Spleen (tissue), 11 donors: ENCODE results near the gene CRYGN. TPM values are rescaled to one million over a fixed set of nuclear protein-coding genes. Genes with fewer than 3 reads are reported as not detected.

Experiments used
- DNase-seq: peaks from one replicate; pipeline ENCODE4 v3.0.0-alpha.2; 2020
- H3K27ac ChIP-seq, 8 donors: fragments of 200-600 bp; sonication (generic) in 7 of 8; 1 replicate in 4 of 8; 2 replicates in 4 of 8; pipeline versions ENCODE4 v1.5.0 to v1.8.0; 2016 to 2021; ENCODE audit warnings: inconsistent platforms in 4 of 8, mild to moderate bottlenecking in 4 of 8, moderate library complexity in 1 of 8
- H3K27me3 ChIP-seq, 7 donors: fragments of 200-600 bp; sonication (generic) in 6 of 7; replicated peaks in 1 of 7; 1 replicate in 4 of 7; 2 replicates in 3 of 7; pipeline versions ENCODE4 v1.5.0 to v1.8.0; 2016 to 2021; ENCODE audit warnings: inconsistent platforms in 3 of 7, mild to moderate bottlenecking in 1 of 7
- H3K36me3 ChIP-seq, 6 donors: fragments of 200-600 bp; sonication (generic) in 5 of 6; 1 replicate in 4 of 6; 2 replicates in 2 of 6; pipeline versions ENCODE4 v1.5.0 to v1.8.0; 2016 to 2021; ENCODE audit warnings: inconsistent platforms in 2 of 6
- H3K4me1 ChIP-seq, 6 donors: fragments of 200-600 bp; sonication (generic) in 5 of 6; 1 replicate in 3 of 6; 2 replicates in 3 of 6; pipeline versions ENCODE4 v1.5.0 to v1.8.0; 2016 to 2021; ENCODE audit warnings: inconsistent platforms in 3 of 6
- H3K4me3 ChIP-seq, 8 donors: fragments of 200-600 bp; sonication (generic) in 7 of 8; 1 replicate in 4 of 8; 2 replicates in 4 of 8; pipeline versions ENCODE4 v1.5.0 to v1.8.0; 2016 to 2021; ENCODE audit warnings: inconsistent platforms in 4 of 8, mild to moderate bottlenecking in 4 of 8, moderate library complexity in 2 of 8
- H3K9me3 ChIP-seq, 8 donors: fragments of 200-600 bp; sonication (generic) in 7 of 8; 1 replicate in 4 of 8; 2 replicates in 4 of 8; pipeline versions ENCODE4 v1.5.0 to v1.8.0; 2016 to 2021; ENCODE audit warnings: inconsistent platforms in 4 of 8
- CTCF ChIP-seq, 11 experiments: fragments of 200-600 bp in 7 of 11; fragments of 450-650 bp in 4 of 11; sonication (generic) in 4 of 11; IDR thresholded peaks in 8 of 11; conservative IDR thresholded peaks in 3 of 11; 1 replicate in 7 of 11; 2 replicates in 4 of 11; pipeline versions ENCODE4 v1.4.0 to v1.8.0; 2016 to 2021; ENCODE audit warnings: antibody characterized with exemption in 11 of 11, inconsistent platforms in 4 of 11, mild to moderate bottlenecking in 1 of 11
- POLR2A ChIP-seq, 3 donors: fragments of 450-650 bp; IDR thresholded peaks; one replicate each; pipeline ENCODE4 v1.5.1; 2017; ENCODE audit warnings: antibody characterized with exemption in 3 of 3, mild to moderate bottlenecking in 1 of 3
- POLR2AphosphoS5 ChIP-seq, 3 donors: sonication (generic); formaldehyde crosslinking; IDR thresholded peaks; one replicate each; pipeline ENCODE4 v1.5.1; 2017; ENCODE audit warnings: antibody characterized with exemption in 3 of 3
- WGBS, 5 donors: extraction: QIAGEN DNeasy Blood & Tissue Kit in 3 of 5; methylation state at CpG; one replicate each; pipeline versions ENCODE4 v1.1.5 to v1.1.7; 2013 to 2018; 5-methylcytosine and 5-hydroxymethylcytosine counted together
- intact Hi-C: fragments of 100-400 bp; cut with DNase I; formaldehyde crosslinking; loops from one replicate; pipeline ENCODE4 v1.15.0; 2023; ENCODE audit warnings: low total_unique reads
- polyA plus RNA-seq, 3 donors: library from polyadenylated mRNA; stranded (reverse); fragments of 200-250 nt; gene quantifications; one replicate each; pipeline ENCODE4 v1.2.1, GENCODE V29; 2013
- total RNA-seq, 7 donors: library from RNA; depleted of rRNA in 3 of 7; stranded (reverse); fragments of >200 nt in 3 of 7; fragmentation: NEBNext Ultra II Directional in 4 of 7; extraction: Animal tissue kit (Norgen Biotek cat#: 25700) in 4 of 7; gene quantifications; one replicate each; pipeline versions ENCODE4 v1.1.0 to v1.2.1, GENCODE V29; 2016 to 2021
- donor health status: healthy with polysubstance abuse.
- donor health status: DM: no; HTN: no; CAD: no; lungs with moderate emphysema.
- donor health status: DM: no; HTN: no; CAD: no.
- donor health status: Bipolar disorder and iron deficiency.
- donor health status: healthy.
- donor health status: DM: no; HTN: no; CAD: no.
- donor health status: DM: yes; HTN: yes; CAD: no.

The CRYGN gene
- total and polyA plus RNA-seq, 10 donors: 0.17 to 2.5 (median 0.32) TPM; not detected in 1

DNA sequence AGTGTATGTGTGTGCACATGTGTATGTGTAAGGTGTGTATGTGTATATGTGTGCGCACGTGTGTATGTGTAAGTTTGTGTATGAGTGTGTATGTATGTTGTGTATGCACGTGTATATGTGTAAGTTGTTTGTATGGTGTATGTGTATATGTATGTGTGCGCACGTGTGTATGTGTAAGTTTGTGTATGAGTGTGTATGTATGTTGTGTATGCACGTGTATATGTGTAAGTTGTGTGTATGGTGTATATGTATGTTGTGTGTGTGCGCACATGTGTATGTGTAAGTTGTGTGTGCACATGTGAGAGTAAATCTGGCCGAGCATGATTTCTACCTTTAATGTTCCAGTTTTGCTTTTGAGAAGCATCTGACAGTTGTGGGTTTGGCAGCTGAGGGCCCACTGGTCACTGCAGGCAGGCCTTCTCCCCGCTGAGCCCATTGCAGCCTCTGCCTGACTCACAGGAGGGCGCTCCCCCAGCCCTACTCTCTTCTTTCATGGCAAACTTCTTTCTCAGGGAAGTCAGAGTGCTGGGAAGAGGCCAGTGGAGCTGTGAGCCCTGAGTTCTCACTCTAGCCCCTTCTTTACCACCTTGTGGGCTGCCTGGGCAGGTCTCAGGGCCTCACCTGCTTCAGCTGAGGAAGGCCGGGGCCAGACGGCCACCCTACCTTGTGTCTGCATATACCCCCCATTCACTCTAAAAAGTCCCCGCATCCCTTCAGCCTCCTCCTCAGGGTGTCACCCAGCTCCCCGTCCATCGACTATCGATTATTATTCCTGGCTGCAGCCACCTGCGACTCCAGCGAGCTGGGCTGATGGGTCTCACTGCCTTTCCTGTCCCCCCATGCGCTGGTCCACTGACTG, 41.3 kb downstream of the CRYGN start:
- Histone ChIP-seq H3K36me3 (peaks cover 0 to 4% (median 0%) of the 10 kb centered on the region in 6 donors), H3K4me3 (no peak overlapping the region), H3K27ac (peak overlapping the region in 5 of 8 donors; percentile 12 to 76 (median 59)), H3K27me3 (no peaks in the 10 kb centered on the region), H3K4me1 (peaks cover 3 to 82% (median 36%) of the 10 kb centered on the region in 6 donors), H3K9me3 (peaks cover 0 to 8% (median 0%) of the 10 kb centered on the region in 8 donors)
- intact Hi-C loops: no loop called here
- peak; percentile 58 for DNase-seq
- TF ChIP-seq CTCF (IDR thresholded peaks at IDR 0.05 in 8 of 11, conservative IDR thresholded peaks at IDR 0.05 in 3 of 11) (no peak), POLR2A (IDR thresholded peaks at IDR 0.05) (no peak), POLR2AphosphoS5 (IDR thresholded peaks at IDR 0.05) (no peak)
- 89 to 95% (median 91%) methylated on average over 19 of the region's 19 CpGs for WGBS, 5 donors

DNA sequence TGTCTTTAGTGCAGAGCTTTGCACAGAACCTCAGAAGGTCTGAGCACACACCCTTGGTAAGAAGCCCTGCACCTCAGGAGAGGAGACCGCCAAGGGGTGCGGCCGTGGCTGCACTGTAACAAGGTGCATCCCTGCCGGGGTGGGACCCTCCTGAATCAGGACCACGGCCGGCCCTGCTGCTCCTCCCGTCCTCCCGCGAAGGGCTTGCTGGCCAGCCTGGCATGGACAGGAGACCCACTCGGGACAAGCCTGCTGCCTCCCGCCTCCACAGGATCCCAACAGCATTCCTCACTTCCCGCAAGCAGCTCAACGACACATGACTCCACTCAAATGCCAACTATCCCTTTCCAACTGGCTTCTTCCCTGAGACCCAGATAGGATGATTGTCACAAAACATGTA, 42.9 kb downstream of the CRYGN start:
- peak; percentile 74 for DNase-seq

DNA sequence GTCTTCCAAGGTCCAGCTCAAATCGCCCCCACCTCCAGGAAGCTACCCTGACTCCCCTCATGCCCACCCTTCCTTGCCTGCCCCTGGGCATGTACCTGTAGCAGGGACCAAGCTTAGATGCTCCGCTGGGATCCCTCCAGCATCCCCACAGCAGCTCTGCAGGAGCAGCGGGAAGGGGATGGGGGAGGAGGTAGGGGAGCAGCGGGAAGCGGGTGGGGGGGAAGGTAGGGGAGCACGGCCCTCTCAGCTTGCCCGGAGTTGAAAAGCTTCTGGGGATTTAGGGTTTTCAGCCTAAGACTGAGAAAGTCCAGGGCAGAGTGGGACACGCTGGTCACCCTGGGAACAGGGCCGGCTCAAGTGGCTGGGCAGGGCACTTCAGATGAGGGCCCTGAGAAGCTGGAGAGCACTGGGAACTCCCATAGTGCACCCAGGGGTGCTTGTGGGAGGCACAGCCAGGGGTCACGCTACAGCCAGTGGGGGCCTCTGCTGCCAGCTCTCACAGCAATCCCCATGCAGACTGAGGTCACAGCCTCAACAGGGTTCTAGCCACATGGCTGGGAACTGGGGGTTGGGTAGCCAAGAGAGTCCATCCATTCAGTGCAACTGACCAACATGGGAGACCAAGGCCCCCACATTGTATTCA, 43.5 kb downstream of the CRYGN start:
- TF ChIP-seq POLR2A (IDR thresholded peaks at IDR 0.05) (no peak), POLR2AphosphoS5 (IDR thresholded peaks at IDR 0.05) (no peak), CTCF (IDR thresholded peaks at IDR 0.05 in 8 of 11, conservative IDR thresholded peaks at IDR 0.05 in 3 of 11) (no peak)
- Histone ChIP-seq H3K4me3 (no peak overlapping the region), H3K9me3 (peaks cover 0 to 8% (median 0%) of the 10 kb centered on the region in 8 donors), H3K36me3 (peaks cover 0 to 4% (median 0%) of the 10 kb centered on the region in 6 donors), H3K4me1 (peaks cover 3 to 74% (median 28%) of the 10 kb centered on the region in 6 donors), H3K27ac (peak overlapping the region in 6 of 8 donors; percentile 42 to 76 (median 64)), H3K27me3 (peaks cover 0 to 6% (median 0%) of the 10 kb centered on the region in 7 donors)
- intact Hi-C loops: no loop called here
- WGBS, 5 donors: 83 to 94% (median 91%) methylated on average over 9 to 10 of the region's 10 CpGs
- peak; percentile 46 for DNase-seq

More for the DNA sequence above, 42.9 kb downstream of the CRYGN start:
- WGBS, 5 donors: 84 to 92% (median 88%) methylated on average over 13 of the region's 13 CpGs
- Histone ChIP-seq H3K9me3 (peaks cover 0 to 8% (median 0%) of the 10 kb centered on the region in 8 donors), H3K36me3 (peaks cover 0 to 4% (median 0%) of the 10 kb centered on the region in 6 donors), H3K27me3 (peaks cover 0 to 6% (median 0%) of the 10 kb centered on the region in 7 donors), H3K4me1 (peaks cover 3 to 76% (median 28%) of the 10 kb centered on the region in 6 donors), H3K27ac (peak overlapping the region in 5 of 8 donors; percentile 51 to 76 (median 66)), H3K4me3 (no peak overlapping the region)
- intact Hi-C loops: no loop called here
- TF ChIP-seq POLR2A (IDR thresholded peaks at IDR 0.05): no peak
- TF ChIP-seq POLR2AphosphoS5 (IDR thresholded peaks at IDR 0.05): peak in 1 of 3 donors; percentile 22

GRCh38 chr7:151395036-151395367, 44.9 kb downstream of the CRYGN start:
- TF ChIP-seq POLR2AphosphoS5 (IDR thresholded peaks at IDR 0.05) (no peak), CTCF (IDR thresholded peaks at IDR 0.05 in 8 of 11, conservative IDR thresholded peaks at IDR 0.05 in 3 of 11) (no peak)
- peak; percentile 72 for DNase-seq
- H3K4me1 ChIP-seq: peaks cover 0 to 73% (median 16%) of the 10 kb centered on the region in 6 donors

More at GRCh38 chr7:151395036-151395367, 44.9 kb downstream of the CRYGN start:
- Histone ChIP-seq H3K9me3 (peaks cover 0 to 8% (median 0%) of the 10 kb centered on the region in 8 donors), H3K36me3 (peaks cover 0 to 7% (median 0%) of the 10 kb centered on the region in 6 donors), H3K27me3 (peaks cover 0 to 6% (median 0%) of the 10 kb centered on the region in 7 donors), H3K4me3 (no peak overlapping the region), H3K27ac (peak overlapping the region in 6 of 8 donors; percentile 34 to 76 (median 56))
- WGBS, 5 donors: 72 to 85% (median 76%) methylated on average over 10 to 13 of the region's 13 CpGs
- intact Hi-C loops: no loop called here
